PFSK-1 (cell line): ENCODE results near the gene PLB1.

Experiments used
- POLR2AphosphoS5 ChIP-seq: IDR thresholded peaks from 2 replicates; pipeline ENCODE4 v1.6.1; 2012; ENCODE audit warnings: low read depth, mild to moderate bottlenecking, control low read depth, low read length, moderate library complexity
- TAF1 ChIP-seq: IDR thresholded peaks from 2 replicates; pipeline ENCODE4 v1.6.1; 2012; ENCODE audit warnings: low read length, control low read depth, borderline replicate concordance; ENCODE audit not compliant: insufficient read depth

- no peak for TF ChIP-seq POLR2AphosphoS5
- TF ChIP-seq TAF1 = no peak
Measured at GRCh38 chr2:28510184-28510583, 14.3 kb downstream of the PLB1 start.
